ENCODE results near the gene PLA2G2D.

PLA2G2D gene

GRCh38 chr1:20119347-20119746 lies at the start of gene PLA2G2D:
TSS of gene PLA2G2D (minus strand) at chr1:20119536. CDS start at chr1:20119498, 38 bp downstream.
- DNase-seq (ENCODE audit: low read depth in 1 of 2, low spot score in 1 of 2) = no peak

GRCh38 chr1:20168564-20169491 lies 49.5 kb upstream of the PLA2G2D start:
- DNase-seq (ENCODE audit: low read depth in 1 of 2, low spot score in 1 of 2) = no peak

- no peak for DNase-seq (ENCODE audit: low read depth in 1 of 2, low spot score in 1 of 2)
Observed at GRCh38 chr1:20167126-20167525, 47.8 kb upstream of the PLA2G2D start.

- DNase-seq (ENCODE audit: low read depth in 1 of 2, low spot score in 1 of 2) = no peak
Observed at GRCh38 chr1:20166051-20166450, 46.7 kb upstream of the PLA2G2D start.

- no peak for DNase-seq (ENCODE audit: low read depth in 1 of 2, low spot score in 1 of 2)
Observed at GRCh38 chr1:20165522-20165951, 46.2 kb upstream of the PLA2G2D start.

GRCh38 chr1:20164694-20165202 lies 45.4 kb upstream of the PLA2G2D start:
- no peak for DNase-seq (ENCODE audit: low read depth in 1 of 2, low spot score in 1 of 2)

GRCh38 chr1:20160034-20160433 lies 40.7 kb upstream of the PLA2G2D start:
- no peak for DNase-seq (ENCODE audit: low read depth in 1 of 2, low spot score in 1 of 2)

- DNase-seq (ENCODE audit: low read depth in 1 of 2, low spot score in 1 of 2) = no peak
Observed at GRCh38 chr1:20158358-20159070, 39.2 kb upstream of the PLA2G2D start.

- no peak for DNase-seq (ENCODE audit: low read depth in 1 of 2, low spot score in 1 of 2)
Observed at GRCh38 chr1:20154301-20154831, 35.0 kb upstream of the PLA2G2D start.

GRCh38 chr1:20153000-20153418 lies 33.7 kb upstream of the PLA2G2D start:
- DNase-seq (ENCODE audit: low read depth in 1 of 2, low spot score in 1 of 2) = no peak

GRCh38 chr1:20152599-20152930 lies 33.2 kb upstream of the PLA2G2D start:
- DNase-seq (ENCODE audit: low read depth in 1 of 2, low spot score in 1 of 2) = no peak

- peak; percentile 56 to 65 for DNase-seq (ENCODE audit: low read depth in 1 of 2, low spot score in 1 of 2)
Observed at GRCh38 chr1:20151906-20152598, 32.7 kb upstream of the PLA2G2D start.

GRCh38 chr1:20150969-20151368 lies 31.6 kb upstream of the PLA2G2D start:
- no peak for DNase-seq (ENCODE audit: low read depth in 1 of 2, low spot score in 1 of 2)

- DNase-seq (ENCODE audit: low read depth in 1 of 2, low spot score in 1 of 2) = no peak
Observed at GRCh38 chr1:20150326-20150705, 31.0 kb upstream of the PLA2G2D start.

GRCh38 chr1:20149601-20150325 lies 30.4 kb upstream of the PLA2G2D start:
- no peak for DNase-seq (ENCODE audit: low read depth in 1 of 2, low spot score in 1 of 2)

- no peak for DNase-seq (ENCODE audit: low read depth in 1 of 2, low spot score in 1 of 2)
Observed at GRCh38 chr1:20148571-20149500, 29.5 kb upstream of the PLA2G2D start.

GRCh38 chr1:20147846-20148570 lies 28.7 kb upstream of the PLA2G2D start:
- no peak for DNase-seq (ENCODE audit: low read depth in 1 of 2, low spot score in 1 of 2)

- DNase-seq (ENCODE audit: low read depth in 1 of 2, low spot score in 1 of 2) = no peak
Observed at GRCh38 chr1:20143734-20144565, 24.6 kb upstream of the PLA2G2D start.
